GOT3 (cell line): ENCODE data around the gene PATJ.
"Not testable (repeated sequence)": the region's sequence is repeated elsewhere in the genome, so short reads cannot be mapped to it uniquely, and the experiment has no call there.

Experiments used
- DNase-seq: peaks from one replicate; lab custom pipeline; 2025; ENCODE audit warnings: mixed read lengths; lab: John Stamatoyannopoulos, UW

PATJ gene

DNA sequence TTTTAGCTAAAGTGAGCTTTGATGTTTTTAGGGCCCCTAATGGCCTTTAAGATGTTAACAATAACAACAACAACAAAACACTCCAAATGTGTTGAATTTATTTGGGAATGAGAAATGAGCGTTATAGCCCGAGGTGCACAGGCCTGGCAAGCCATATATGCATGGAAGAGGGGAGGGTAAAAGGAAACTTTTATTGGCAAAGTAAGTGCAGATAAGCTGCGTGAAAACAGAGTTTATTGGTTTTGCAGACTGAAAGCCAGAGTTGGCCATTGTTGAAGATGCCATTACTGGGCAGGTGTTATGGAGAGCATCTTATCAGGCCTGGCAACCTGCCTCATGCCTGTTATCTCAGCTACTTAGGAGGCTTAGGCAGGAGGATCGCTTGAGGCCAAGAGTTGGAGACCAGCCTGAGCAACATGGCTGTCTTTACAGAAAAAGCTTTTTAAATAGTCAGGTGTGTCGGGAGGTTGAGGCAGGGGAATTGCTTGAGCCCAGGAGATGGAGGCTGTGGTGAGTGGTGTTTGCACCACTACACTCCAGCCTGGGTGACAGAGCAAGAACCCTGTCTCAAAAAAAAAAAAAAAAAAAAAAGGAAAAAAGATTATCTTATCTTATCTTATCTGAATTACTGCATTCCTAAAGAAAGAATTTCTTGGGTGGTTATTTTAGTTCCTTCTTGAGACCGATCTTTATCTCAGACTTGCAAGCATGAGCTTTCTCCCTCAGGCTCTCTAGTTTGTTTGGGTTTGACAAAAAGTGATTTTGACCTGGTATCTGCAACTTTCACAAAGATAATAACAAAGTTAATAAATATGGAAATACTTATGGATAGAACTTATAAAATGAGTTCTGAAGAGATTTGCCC, 1.7 kb downstream of the PATJ start:
- DNase-seq: no peak

DNA sequence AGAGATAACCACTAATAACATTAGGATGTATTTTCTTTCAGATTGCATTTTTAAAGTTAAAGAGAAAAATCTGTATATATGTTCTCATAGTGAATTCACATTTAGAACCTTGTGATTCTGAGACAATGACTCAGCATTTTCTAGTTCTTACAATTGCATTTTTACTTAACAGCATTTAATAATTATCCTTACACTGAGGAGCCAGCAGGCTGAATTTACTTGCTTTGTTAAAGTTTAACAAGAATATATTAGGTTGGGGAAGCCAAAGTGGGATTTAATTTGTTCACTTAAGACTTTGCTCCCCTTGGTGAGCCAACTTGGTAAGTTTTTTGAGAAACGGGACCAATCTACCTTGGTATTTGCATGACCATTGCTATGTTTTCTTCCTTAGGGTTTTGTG, 4.5 kb downstream of the PATJ start:
- DNase-seq: no peak

DNA sequence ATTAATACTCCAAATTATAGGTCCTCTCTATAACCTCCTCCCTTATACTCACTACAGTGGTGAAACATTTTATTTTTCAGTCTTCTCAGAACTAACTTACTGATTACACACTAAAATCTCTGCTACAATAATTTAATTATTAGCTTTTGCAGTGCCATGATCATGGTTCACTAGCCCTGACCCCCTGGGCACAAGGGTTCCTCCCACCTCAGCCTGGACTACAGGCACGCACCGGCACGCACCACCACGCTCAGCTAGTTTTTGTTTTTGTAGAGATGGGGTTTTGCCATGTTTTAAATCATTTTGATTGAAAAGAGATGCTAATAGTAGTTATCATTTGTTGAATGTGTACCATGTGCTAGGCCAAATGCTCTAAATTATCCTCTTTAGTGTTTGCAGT, 6.3 kb downstream of the PATJ start:
- no peak for DNase-seq

DNA sequence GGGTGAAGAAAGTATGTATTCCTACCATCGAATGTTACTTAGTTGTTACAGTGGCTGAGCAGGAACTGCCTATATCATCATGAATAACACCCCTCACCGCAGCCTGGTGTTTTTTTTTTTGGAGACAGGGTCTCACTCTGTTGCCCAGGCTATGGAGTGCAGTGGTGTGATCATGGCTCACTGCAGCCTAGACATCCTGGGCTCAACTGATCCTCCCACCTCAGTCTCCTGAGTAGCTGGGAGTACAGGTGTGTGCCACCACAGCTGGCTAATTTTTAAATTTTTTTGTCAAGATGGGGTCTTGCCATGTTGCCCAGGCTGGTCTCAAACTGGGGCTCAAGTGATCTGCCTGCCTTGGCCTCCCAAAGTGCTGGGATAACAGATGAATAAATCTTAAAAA, 7.3 kb downstream of the PATJ start:
- no peak for DNase-seq

DNA sequence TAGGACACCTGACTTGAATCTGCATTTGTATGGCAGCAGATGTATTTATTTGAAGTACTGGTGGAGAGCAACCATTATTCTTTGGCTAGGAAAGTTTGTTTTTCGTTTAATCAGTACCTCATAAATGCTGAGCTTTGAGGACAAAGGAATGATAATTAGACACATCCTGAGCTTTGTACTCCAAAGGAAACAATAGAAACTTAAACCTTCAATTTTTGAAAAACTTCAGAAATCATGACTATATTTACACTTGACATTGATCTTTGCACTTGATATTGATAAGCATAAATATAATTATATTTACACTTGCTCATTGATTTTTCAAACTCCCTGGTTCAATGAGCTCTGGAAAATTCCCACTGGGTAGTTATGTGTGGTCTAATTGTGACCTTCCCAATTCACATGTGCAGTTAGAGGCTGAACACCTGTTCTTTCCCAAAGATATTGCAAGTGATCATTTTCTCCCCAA, 10.7 kb downstream of the PATJ start:
- no peak for DNase-seq

DNA sequence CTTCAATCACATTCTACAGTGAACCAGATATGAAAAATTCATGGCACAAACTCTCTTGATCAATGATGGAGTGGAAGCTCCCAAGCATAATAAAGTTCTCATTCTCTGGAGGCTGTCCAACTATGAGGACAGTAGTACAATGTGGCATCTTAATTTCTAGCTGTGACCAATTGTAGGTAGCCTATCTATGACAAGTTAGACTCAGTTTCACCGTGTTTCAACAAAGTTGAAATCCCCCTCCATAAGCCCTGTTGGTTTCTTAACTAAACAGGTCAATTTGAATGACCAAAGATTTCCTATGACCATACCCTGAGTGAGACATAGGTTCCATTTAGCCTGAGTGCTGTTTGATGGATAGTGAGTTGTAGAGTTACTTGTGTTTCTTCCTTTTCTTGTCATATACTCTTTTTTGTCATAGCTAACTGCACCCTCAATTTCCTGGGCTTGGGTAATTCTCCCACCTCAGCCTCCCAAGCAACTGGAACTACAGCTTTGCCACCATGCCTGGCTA, 11.8 kb downstream of the PATJ start:
- DNase-seq: no peak

DNA sequence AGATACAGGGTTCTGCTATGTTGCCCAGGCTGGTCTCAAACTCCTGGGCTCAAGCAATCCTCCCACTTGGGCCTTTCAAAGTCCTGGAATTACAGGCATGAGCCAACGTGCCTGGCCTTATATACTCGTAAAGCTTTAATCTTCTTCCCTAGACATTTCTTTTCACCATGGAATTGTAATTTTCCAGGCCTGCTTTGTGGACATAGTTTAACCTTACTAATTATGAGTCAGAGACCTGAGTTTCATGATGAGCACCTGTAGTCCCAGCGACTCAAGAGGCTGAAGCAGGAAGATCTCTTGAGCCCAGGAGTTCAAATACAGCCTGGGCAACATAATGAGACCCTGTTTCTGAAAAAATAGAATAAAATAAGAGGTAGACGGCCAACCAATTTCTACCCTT, 12.3 kb downstream of the PATJ start:
- no peak for DNase-seq

DNA sequence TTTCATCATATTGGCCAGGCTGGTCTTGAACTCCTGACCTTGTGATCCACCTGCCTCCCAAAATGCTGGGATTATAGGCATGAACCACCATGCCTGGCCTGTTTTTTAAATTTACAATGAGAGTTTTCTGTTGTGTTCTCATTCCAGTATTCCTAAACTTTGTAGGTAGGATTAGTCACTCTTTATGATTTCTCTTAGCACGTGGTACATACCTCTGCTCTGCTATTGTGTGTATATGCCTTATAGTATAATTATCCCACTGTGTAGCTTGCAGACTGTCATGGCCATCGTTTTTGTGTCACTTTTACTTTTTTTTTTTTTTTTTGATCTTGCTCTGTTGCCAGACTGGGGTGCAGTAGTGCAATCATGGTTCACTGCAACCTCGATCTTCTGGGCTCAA, 14.5 kb downstream of the PATJ start:
- DNase-seq: no peak

DNA sequence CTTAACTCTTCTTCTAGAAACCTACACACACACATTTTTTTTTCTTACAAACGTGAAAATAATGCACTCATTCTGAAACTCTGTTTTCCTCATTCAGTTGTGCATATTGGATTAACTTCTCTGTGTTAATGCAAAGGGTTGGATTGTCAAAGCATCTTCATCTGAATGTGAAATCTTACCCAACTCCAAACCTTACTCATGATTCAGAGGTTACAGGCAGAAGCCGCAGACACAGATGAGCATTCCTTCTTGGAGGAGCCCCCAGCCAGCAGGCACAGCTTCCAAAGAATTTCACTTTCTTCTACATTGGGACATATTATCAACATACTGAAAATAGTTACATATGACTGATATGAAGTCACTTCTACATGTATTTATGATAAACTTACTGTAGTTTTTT, 15.7 kb downstream of the PATJ start:
- DNase-seq: no peak

DNA sequence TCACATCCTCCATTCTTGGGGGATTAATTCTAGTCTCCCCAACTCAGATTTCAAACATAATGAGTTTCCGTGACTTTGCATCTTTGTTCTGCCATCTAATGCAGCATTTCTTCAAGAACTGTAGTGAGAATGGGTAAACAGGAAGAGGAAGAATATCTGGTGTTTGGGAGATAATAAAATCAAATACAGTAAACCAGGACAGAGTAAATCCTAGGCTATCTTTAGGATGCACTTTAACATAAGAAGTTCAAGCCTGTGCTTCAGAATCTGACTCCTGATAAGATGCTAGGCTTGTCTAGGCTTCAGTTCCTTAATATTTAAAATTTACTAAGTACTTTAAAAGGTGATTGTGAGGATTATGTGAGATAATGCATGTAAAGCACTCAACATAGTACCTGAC, 27.9 kb downstream of the PATJ start:
- no peak for DNase-seq

DNA sequence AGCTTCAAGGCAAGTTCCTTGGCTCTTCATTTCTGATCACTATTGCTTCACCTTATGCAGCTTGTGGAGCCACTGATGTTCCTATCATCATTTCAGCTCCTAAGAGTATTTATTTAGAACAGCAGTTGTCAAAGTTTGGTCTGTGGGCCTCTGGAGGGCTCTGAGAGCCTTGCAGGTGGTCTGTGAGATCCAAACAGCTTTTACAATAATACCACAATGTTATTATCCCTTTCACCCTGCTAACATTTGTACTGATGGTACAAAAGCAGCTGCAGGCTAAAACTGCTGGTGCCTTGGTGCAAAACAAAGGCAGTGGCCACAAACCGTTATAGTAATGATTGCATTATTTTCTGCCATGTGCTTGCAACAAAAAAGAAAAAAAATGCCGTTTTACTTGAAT, 33.8 kb downstream of the PATJ start:
- no peak for DNase-seq

DNA sequence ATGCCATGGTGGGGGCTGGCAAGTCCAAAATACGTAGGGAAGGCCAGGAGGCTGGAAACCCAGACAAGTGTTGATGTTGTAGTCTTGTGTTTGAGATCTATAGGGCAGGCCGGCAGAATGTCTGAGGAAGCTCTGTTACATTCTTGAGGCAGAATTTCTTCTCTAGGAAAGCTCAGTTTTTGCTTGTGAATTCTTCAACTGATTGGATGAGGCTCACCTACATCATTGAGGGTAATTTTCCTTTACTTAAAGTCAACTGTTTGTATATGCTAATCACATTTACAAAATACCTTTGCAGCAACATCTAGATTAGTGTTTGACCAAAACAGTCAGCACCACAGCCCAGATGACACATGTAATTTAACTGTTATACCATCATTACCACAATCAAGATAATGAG, 37.0 kb downstream of the PATJ start:
- no peak for DNase-seq

DNA sequence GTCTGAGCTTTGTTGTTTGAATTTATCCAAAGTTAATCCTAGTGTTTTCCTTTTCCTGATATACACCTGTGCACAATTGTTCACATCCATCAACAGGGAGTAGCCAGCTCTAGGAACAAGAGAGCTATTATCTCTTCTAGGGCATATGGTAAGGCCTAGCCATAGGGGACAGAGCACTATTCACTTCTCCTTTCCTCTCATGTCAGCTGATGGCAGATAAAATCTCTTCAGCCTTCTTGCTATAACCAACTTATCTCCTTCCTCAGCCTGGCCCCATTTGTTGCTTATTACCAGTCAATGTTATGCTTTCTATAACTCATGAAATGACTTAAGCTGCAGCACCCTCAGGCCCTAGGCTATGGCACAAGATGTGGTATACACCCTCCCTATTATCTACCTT, 38.9 kb downstream of the PATJ start:
- no peak for DNase-seq

DNA sequence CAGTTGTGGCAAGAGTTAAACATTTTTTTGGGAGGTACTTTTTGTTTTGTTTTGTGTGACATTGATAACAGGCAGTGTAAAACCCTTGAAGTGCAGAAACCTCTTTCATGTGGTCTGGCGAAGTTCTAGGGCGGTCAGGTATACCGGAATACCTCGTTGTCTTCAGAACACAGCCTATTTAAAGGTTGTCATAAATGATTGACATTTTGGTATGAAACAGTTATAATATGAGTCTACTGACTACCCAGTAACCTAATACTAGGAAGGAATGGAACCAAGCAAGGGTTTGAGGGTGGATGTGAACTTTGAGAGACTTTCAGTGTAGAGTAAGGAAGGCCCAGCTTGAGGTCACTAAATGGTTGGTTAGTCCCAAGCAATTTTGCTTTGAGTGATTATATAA, 40.5 kb downstream of the PATJ start:
- no peak for DNase-seq

DNA sequence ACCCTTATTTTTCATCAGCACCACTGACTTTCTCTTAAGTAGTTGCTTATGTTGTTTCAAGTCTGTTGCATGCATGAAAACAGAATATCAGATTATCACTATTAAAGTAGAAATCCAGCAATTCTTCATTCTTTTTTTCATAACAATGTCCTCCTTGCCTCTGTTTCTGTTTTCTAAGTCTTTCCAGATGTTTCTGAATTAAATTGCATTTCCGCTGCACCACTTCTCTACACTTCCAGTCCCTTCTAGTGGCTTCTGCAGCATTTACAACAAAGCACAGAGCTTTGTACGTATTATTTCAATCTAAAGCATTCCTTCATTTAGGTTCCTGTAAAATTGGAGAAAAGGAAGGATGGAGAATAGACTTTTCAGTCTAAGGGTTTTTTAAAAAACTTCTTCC, 42.4 kb downstream of the PATJ start:
- DNase-seq: no peak

DNA sequence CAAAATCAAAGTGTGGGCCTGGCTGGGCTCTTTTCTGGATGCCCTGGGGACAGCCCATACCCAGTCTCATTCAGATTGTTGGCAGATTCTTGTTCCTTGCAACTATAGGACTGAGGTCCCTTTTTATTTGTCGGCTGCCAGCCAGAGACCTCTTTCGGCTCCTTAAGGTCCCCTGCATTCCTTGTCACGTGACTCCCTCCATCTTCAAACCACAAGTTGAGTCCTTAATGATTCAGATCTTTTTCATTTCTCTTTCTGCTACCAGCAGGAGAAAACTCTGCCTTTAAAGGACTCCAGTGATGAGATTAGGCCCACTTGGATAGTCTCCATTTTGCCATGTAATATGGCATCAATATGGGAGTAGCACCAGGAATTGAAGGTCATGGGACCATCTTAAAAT, 48.6 kb downstream of the PATJ start:
- DNase-seq: no peak

DNA sequence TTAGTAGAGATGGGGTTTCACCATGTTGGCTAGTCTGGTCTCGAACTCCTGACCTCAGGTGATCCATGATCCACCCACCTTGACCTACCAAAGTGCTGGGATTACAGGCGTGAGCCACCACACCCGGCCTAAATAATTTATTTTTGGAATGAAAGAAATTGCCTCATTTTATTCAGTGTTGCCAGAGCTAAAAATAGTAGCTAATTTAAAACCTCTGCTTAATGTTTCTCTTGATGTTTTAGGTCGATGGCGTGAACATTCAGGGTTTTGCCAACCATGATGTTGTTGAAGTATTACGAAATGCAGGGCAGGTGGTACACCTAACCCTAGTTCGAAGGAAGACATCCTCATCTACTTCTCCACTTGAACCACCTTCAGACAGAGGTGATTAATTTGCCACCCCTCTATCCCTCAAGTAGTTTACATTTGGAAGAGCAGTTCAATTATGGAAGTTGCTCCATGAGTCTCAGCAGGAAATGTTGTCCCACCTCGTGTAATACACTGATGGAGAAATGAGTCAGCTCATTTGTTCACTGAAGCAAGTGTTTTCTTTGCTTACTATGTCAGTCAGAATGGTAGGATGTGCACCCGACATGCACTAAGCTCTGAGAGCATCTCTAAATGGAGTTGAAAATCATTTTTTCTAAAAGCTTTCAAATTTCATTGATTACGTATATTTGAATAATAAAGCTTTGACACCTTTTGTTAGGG, 54.9 kb downstream of the PATJ start:
- DNase-seq: no peak

DNA sequence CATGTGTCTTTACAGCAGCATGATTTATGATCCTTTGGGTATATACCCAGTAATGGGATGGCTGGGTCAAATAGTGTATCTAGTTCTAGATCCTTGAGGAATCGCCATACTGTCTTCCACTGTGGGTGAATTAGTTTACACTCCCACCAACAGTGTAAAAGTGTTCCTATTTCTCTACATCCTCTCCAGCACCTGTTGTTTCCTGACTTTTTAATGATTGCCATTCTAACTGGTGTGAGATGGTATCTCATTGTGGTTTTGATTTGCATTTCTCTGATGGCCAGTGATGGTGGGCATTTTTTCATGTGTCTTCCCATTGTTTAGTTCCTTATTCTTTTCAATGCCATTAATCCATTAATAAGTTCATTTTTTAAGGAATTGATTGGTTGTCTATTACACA, 58.8 kb downstream of the PATJ start:
- not testable (repeated sequence) for DNase-seq

DNA sequence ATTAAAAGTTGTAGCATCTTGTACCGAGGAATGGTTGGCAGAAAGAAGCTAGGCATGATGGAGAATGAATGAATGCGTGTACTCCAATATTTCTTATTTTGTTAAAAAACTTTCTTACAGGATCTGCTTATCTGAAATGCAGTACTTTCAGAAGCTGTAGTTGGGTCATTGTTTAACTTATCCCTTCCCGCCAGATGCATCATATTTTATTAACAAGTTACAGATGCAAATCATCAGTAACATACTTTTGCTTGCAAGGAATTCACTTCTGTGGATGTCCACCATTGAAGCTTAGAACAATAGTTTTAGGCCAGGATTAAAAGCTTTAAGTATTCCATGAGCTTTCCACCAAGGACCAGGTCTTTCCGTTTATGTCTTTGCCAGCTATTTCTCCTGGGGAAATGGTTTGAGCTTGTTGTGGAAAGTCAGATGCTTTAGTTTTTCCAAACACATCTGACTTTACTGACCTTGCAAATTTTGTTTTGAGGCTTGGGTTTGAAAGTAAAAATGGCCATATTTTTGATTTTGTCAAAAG, 65.4 kb downstream of the PATJ start:
- no peak for DNase-seq

DNA sequence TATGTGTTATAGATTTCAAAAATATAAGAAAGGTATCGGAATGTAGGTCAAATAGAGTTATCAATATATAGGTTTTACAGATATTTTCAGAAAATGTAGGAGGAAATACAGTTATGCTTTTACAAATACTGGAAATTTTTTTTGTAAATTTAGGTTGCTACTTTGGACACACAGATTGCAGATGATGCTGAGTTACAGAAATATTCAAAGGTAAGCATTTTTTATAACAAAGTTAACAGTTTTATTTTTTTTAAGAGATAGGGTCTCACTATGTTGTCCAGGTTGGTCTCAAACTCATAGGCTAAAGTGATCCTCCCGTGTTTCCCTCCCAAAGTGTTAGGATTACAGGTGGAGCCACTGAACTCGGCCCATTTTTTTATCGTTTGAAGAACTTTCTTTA, 66.0 kb downstream of the PATJ start:
- no peak for DNase-seq

DNA sequence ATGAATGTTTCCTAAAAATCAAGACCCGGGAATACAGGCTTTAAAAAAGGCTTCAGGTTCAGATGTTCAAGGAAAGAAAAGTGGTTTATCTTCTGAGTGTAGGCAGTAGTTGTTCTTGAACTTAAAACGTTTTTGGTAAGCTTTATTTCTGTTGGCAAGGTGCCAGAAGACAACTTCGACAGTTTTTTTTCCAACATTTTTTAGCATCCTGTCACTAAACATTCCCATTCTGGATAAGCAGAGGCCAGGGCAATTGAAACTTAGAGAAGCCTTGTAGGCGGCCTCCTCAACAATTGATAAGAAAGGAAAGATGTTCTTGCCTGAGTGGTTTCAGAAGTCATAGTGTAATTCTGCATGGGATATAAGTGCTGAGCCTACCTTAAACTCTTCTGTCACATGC, 66.7 kb downstream of the PATJ start:
- no peak for DNase-seq

DNA sequence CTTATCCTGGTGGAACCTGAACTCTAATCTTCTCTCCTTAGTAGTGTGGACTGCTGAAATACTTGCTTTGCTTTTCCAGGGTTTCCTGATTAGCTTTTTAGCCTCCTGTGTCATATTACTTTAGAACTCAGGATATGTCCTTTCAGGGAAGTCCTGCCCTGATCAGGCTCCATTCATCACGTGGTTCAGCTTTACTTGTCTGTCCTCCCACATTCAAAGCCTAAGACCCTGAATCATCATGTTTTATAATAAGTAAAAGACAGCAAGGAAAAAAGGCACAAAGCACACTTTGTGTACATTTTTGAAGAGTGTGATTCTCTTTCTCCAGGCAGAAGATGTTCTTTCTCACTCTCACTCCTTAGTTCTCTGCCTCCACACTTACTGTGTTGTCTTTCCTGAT, 70.6 kb downstream of the PATJ start:
- no peak for DNase-seq

DNA sequence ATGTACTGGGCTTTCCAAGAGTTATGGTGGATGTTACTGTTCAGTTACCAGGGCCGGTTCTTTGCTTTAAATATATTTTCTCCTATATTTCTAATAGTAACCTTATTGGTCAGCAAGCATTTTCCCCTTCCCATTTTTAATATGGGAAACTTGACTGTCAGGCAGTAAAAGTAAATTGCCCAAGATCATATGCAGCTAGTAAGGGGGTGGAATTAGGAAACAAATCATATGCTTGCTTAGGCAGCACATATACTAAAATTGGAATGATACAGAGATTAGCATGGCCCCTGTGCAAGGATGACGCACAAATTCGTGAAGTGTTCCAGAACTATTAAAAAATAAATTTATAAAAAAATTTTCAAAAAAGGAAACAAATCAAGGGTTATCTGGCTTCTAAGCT, 73.9 kb downstream of the PATJ start:
- DNase-seq: no peak
